GM19240 (cell line): ENCODE results near the gene HMX1.

ENCODE experiments used
- DNase-seq: peaks from one replicate; pipeline ENCODE4 v3.0.0; 2011; ENCODE audit warnings: low spot score; ENCODE audit not compliant: insufficient read length

Gene HMX1

GRCh38 chr4:8869002-8869897, 2.4 kb downstream of the HMX1 start:
- DNase-seq, result no peak

GRCh38 chr4:8868321-8869001, 3.2 kb downstream of the HMX1 start:
- DNase-seq, result no peak

DNA sequence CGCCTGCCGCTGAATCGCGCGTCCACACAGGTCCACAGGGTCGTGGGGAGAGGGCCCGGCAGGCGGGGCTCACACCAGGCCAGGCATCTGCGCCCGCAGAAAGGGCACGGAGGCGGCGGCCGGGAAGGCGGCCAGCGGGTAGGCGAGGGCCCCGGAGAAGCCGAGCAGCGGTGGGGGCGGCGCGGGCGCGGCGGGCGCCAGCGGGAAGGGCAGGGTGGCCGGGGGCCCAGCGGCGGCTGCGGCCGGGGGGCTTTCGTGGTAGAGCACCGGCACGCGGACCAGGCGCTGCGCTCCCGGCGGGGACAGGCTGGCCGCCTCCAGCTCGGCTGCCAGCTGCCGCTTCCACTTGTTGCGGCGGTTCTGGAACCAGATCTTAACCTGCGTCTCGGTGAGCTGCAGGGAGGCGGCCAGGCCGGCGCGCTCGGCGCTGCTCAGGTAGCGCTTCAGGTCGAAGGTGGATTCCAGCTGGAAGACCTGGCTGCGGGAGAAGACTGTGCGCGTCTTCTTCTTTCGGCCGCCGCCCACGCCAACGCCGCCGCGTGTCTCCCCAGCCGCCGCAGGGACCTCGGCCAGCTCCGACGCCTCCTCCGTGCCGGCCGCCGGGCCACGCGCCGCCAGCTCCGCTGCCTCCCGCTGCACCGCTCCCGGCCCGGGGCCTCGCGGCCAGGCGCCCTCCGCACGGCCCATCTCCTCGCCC, 3.9 kb downstream of the HMX1 start:
- DNase-seq, result no peak

DNA sequence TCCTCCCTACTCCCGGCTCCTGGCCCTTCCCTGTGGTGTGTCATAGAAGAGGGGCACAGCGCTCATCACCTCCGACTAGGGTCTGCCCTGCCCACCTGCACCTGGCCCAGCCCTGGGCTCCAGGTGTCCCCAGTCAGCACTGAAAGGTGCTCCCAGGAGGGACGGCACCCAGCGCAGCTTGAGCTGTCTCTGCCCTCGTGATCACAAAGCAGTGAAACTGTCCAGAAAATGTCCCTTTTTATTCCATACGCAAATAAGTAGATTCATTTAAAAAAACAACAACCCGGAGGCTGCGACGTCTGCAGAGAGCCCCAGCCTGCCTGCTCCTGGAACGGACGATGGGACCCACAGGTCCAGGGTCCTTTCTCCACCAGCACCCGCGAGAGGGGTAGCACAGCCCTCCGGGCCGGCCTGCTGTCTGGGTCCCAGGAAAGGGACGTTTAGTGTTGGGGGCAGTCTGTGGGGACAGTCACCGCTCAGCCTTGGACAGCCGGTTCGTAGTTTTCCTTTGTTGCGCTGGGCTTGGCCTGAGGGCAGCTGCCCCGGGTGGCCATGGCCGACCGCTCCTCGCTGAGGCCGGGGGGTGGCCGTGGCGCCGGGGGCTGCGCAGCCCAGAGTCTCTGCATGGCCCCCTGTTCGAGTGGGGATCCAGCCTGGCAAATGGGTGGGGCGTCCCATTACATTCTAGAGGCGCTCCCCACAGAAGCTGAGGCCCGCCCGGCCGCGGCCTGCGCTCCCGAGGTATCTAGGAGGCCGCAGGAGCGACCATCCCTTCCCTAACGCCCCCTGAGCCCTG, 4.6 kb downstream of the HMX1 start:
- DNase-seq, result no peak

GRCh38 chr4:8866421-8866820, 5.2 kb downstream of the HMX1 start:
- no peak for DNase-seq

GRCh38 chr4:8865681-8866310, 5.8 kb downstream of the HMX1 start:
- DNase-seq, result no peak

- DNase-seq, result no peak
These were observed 6.5 kb downstream of the HMX1 start for GRCh38 chr4:8864912-8865680.

- no peak for DNase-seq
These were observed 7.7 kb downstream of the HMX1 start for GRCh38 chr4:8863686-8864682.

DNA sequence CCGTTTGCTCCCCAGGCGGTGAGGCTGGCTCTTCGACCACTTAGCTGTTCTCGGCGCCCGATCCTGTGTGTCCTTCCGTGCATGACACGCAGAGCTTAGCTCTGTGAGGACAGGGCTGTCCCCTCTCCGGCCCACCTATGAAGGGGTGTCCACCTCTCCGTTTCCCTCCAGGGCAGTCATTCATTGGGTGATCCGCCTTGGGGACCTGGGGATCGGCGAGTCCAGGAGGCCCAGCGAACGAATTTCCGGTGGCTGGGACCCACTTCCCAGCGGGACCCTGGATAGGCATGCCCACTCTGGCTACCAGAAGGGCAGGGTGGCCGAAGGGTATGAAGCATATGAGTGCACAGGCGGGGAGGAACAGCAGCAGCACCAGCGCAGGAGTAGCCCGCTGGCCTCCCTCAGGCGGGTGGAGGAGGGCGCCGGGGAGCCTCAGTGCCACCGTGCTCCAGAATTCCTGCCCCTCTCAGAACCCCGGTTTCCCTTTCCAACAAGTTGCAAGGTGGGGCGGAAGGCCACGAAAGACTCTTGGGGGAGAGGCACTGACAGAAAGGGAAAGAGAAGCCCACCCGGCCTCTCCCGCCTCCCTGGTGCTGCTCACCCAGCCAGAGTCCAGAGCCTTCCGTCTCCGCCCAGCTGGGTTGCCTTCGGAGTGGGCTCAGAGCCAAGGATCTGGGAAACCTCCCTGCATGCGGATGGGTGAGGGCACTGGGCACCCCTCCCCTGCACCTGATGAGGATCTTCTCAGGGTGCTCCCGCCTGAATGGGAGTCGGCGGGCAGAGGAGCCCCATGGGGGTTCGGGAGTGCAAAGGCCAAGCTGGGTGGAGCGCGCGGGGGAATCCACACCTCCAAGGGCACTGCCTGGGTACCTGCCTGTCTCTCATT, 8.6 kb downstream of the HMX1 start:
- no peak for DNase-seq

DNA sequence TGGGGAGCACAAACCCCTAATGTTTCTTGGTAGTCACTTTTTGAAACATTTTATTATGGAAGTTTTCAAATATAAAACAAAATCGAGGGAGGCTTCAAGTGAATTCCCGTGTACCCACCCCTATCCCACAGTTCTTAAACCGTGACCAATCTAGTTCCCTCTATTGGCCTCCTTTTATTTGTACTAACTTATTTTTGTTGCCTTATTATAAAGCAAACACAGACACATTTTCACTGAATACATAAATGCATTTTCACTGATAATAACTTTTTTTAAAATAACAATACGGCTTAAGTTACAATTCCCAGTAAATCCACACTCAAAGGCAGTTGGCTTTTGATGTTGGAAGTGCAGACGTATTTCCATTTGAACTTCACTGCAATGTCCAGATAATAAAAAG, 9.3 kb downstream of the HMX1 start:
- DNase-seq, result no peak

- DNase-seq, result no peak
These were observed 9.9 kb downstream of the HMX1 start for GRCh38 chr4:8861576-8862295.

- no peak for DNase-seq
These were observed 10.6 kb downstream of the HMX1 start for GRCh38 chr4:8860892-8861575.

DNA sequence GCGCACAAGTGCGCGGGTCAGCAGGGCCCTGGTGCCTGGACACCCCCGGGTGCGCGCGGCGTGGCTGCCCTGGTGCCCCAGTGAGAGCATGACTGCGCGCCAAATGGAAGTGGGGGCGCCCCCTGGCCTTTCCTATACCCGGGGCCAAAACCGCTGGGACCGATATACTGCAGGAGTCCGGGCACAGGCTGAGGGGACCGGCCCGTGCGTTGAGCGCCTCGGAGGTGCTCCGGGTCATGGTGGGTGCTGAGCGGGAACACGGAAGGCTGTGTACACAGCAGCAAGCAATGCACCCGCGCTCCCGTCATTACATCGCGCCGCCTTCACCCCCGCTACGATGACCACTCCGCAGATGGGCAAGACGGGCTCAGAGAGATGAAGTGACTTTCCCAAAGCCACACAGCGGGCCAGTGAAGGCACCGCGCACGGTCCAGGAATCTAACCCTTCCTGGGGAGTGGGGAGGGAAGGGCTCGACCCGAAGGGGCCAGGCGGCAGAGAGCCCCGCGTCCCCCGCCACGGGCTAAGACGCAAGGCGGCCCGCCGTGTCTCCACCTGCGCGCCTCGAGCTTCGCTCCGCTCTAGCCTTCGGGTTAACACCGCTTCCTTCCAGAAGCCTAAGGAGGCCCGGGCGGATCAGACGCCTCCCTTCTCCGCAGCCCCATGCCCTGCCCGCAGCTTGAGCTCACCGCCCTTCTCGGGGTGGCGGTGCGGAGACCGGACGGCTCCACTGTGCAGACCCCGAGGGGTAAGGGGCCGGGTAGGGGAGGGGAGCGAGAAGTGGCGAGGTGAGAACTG, 11.3 kb downstream of the HMX1 start:
- no peak for DNase-seq

GRCh38 chr4:8859550-8860095, 12.0 kb downstream of the HMX1 start:
- no peak for DNase-seq

GRCh38 chr4:8858701-8859210, 12.9 kb downstream of the HMX1 start:
- DNase-seq, result no peak
